Measurements from ENCODE around the gene SSBP3. TPM values are rescaled to one million over a fixed set of nuclear protein-coding genes. Genes with fewer than 3 reads are reported as not detected.

SSBP3 gene
- total RNA-seq, 2 experiments from 2014 or later = 16.5 to 44.9 TPM

GRCh38 chr1:54345116-54345515, 61.1 kb downstream of the SSBP3 start:
- no peaks in the 10 kb centered on the region for H3K79me2 ChIP-seq (ENCODE audit: insufficient read depth, low read depth, low read length)
- BruUV-seq (replicated peaks) = TSS peak; percentile 19
- no peaks in the 10 kb centered on the region for H3K4me1 ChIP-seq (ENCODE audit: insufficient read depth, low read length, poor library complexity, severe bottlenecking)
- no peak overlapping the region for H3K4me3 ChIP-seq (ENCODE audit: low read depth, low read length, poor library complexity, severe bottlenecking)
- no peak overlapping the region for H2AFZ ChIP-seq (ENCODE audit: low read length)
- intact Hi-C loops (cut with micrococcal nuclease; ENCODE audit: unreplicated experiment) = no loop called here
- H3K9me2 ChIP-seq (ENCODE audit: insufficient read depth, low read length) = no peaks in the 10 kb centered on the region
- no peak overlapping the region for H3K27ac ChIP-seq (ENCODE audit: low read depth, low read length, poor library complexity, severe bottlenecking)
- no peak for DNase-seq (ENCODE audit: low spot score)
- H4K20me1 ChIP-seq (ENCODE audit: insufficient read depth, low read length) = no peaks in the 10 kb centered on the region
- H3K9me3 ChIP-seq (ENCODE audit: low read length) = no peaks in the 10 kb centered on the region
- ChIA-PET POLR2A (no interaction called here), CTCF (ENCODE audit: unreplicated experiment) (interaction anchor here (0.7 kb wide), 1 partner anchor 16 kb away, joined by 5 read pairs; no protein-coding TSS in a partner anchor)
- H3K36me3 ChIP-seq (ENCODE audit: insufficient read depth, low read length) = 0 out of 2 replicates have a peak, but pooled peaks cover 5% of the 10 kb centered on the region
- TF ChIP-seq CTCF (conservative IDR thresholded peaks at IDR 0.05; ENCODE audit: low read length) = no peak
- no peak for TF ChIP-seq EZH2phosphoT487 (IDR thresholded peaks at IDR 0.05; ENCODE audit: borderline replicate concordance, low read depth, low read length)
- H3K4me2 ChIP-seq (ENCODE audit: low read length) = no peak overlapping the region

- no peaks in the 10 kb centered on the region for H3K9me2 ChIP-seq (ENCODE audit: insufficient read depth, low read length)
- H3K4me2 ChIP-seq (ENCODE audit: low read length) = no peak overlapping the region
- H3K9me3 ChIP-seq (ENCODE audit: low read length) = no peaks in the 10 kb centered on the region
- peaks cover 14% of the 10 kb centered on the region; the same call in 1 of the 2 replicates for H3K36me3 ChIP-seq (ENCODE audit: insufficient read depth, low read length)
- H3K4me1 ChIP-seq (ENCODE audit: insufficient read depth, low read length, poor library complexity, severe bottlenecking) = peaks cover 8% of the 10 kb centered on the region
- no peaks in the 10 kb centered on the region for H4K20me1 ChIP-seq (ENCODE audit: insufficient read depth, low read length)
- POLR2A ChIA-PET = interaction anchor here (1.0 kb wide), 1 partner anchor 9 kb away, joined by 5 read pairs; no protein-coding TSS in a partner anchor
- no peak overlapping the region for H2AFZ ChIP-seq (ENCODE audit: low read length)
- 0 out of 2 replicates have a peak, but pooled peaks cover 5% of the 10 kb centered on the region for H3K79me2 ChIP-seq (ENCODE audit: insufficient read depth, low read depth, low read length)
- H3K4me3 ChIP-seq (ENCODE audit: low read depth, low read length, poor library complexity, severe bottlenecking) = no peak overlapping the region
- DNase-seq (ENCODE audit: low spot score) = no peak
- H3K27ac ChIP-seq (ENCODE audit: low read depth, low read length, poor library complexity, severe bottlenecking) = no peak overlapping the region
- CTCF ChIA-PET (ENCODE audit: unreplicated experiment) = no interaction called here
- intact Hi-C loops (cut with micrococcal nuclease; ENCODE audit: unreplicated experiment) = no loop called here
- no peak for TF ChIP-seq EZH2phosphoT487 (IDR thresholded peaks at IDR 0.05; ENCODE audit: borderline replicate concordance, low read depth, low read length)
- TF ChIP-seq CTCF (conservative IDR thresholded peaks at IDR 0.05; ENCODE audit: low read length) = no peak
- BruUV-seq (replicated peaks) = no TSS peak
Observed at GRCh38 chr1:54342742-54343687, 63.2 kb downstream of the SSBP3 start.

- no TSS peak for BruUV-seq (replicated peaks)
- no peak for DNase-seq (ENCODE audit: low spot score)
- intact Hi-C loops (cut with micrococcal nuclease; ENCODE audit: unreplicated experiment) = no loop called here
- H3K79me2 ChIP-seq (ENCODE audit: insufficient read depth, low read depth, low read length) = 0 out of 2 replicates have a peak, but pooled peaks cover 5% of the 10 kb centered on the region
- H3K36me3 ChIP-seq (ENCODE audit: insufficient read depth, low read length) = peaks cover 14% of the 10 kb centered on the region; the same call in 1 of the 2 replicates
- H2AFZ ChIP-seq (ENCODE audit: low read length) = no peak overlapping the region
- no peak overlapping the region for H3K27ac ChIP-seq (ENCODE audit: low read depth, low read length, poor library complexity, severe bottlenecking)
- H3K9me2 ChIP-seq (ENCODE audit: insufficient read depth, low read length) = no peaks in the 10 kb centered on the region
- H3K9me3 ChIP-seq (ENCODE audit: low read length) = no peaks in the 10 kb centered on the region
- TF ChIP-seq CTCF (conservative IDR thresholded peaks at IDR 0.05; ENCODE audit: low read length) (no peak), EZH2phosphoT487 (IDR thresholded peaks at IDR 0.05; ENCODE audit: borderline replicate concordance, low read depth, low read length) (no peak)
- H3K4me1 ChIP-seq (ENCODE audit: insufficient read depth, low read length, poor library complexity, severe bottlenecking) = peaks cover 11% of the 10 kb centered on the region
- H4K20me1 ChIP-seq (ENCODE audit: insufficient read depth, low read length) = no peaks in the 10 kb centered on the region
- H3K4me3 ChIP-seq (ENCODE audit: low read depth, low read length, poor library complexity, severe bottlenecking) = no peak overlapping the region
- POLR2A ChIA-PET = no interaction called here
- H3K4me2 ChIP-seq (ENCODE audit: low read length) = no peak overlapping the region
- CTCF ChIA-PET (ENCODE audit: unreplicated experiment) = no interaction called here
Observed at GRCh38 chr1:54342288-54342687, 63.9 kb downstream of the SSBP3 start.
